Measurements from ENCODE around the gene FILIP1L.
"Not testable (repeated sequence)": the region's sequence is repeated elsewhere in the genome, so short reads cannot be mapped to it uniquely, and the experiment has no call there.

Gene FILIP1L

GRCh38 chr3:100099621-100100020 is 14.7 kb downstream of the FILIP1L start:
- no peak for DNase-seq (ENCODE audit: low read depth in 2 of 2)

DNA sequence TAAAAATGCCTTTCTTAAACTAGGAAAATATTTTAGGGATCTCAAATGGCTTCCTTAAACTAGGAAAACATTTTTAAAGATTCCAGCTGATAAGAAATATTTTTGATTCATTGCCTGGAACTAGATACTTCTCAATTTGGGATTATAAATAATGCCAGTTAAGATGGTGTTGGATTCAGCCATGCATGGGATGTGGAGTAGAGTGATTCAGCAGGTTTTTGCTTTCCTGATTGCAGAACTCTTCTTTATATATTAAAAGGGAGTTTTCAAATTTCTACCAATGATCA is 15.6 kb downstream of the FILIP1L start:
- DNase-seq (ENCODE audit: low read depth in 2 of 2), result no peak

DNA sequence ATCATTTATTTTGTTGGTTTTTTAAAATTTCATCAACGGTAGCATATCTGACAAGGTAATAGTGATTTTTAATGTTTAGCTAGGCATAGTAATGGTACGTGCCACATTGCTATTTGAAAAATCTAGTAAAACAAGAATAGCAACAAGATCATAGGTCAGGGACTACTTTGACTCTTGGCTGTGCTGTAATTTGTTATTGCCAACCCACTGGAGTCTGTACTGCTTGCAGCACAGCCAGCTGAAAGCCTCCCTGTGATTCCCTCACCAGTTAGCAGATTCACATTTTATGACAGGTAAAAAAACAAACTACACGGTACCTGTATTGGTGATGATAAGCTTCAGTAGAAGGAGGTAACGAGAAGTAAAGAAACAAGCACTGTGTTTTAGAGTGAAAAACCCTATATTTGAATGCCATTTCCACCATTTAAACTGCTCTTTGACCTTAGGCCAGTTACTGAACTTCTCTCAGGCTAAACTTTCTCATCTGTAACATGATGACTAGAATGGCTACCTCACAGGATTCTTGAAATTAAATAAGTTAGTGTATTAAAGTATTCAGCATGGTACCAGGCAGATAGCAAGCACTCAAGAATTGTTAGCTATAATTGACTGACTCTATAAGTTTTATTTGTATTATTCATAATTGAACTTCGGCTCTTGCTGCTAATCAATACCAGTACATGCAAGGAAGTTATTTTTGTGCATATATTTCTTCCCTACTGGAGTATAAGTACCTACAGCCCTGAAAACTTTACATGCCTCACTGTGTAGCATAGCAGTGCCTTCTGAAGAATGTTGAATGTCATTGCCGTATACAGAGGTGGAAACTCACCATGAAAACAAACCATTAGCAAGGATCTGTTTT is 16.1 kb downstream of the FILIP1L start:
- DNase-seq (ENCODE audit: low read depth in 2 of 2), result no peak

DNA sequence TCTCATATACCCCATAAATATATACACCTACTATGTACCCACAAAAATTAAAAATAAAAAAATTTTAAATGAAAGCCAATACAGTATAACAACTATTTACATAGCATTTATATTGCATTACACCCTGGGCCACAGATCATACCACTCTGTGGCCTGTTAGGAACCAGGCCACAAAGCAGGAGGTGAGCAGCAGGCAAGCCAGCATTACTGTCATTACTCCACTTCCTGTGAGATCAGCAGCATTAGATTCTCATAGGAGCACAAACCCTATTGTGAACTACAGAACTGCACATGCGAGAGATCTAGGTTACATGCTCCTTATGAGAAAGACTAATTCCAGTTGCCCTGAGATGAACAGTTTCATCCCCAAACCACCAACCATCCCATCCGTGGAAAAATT is 17.4 kb downstream of the FILIP1L start:
- DNase-seq (ENCODE audit: low read depth in 2 of 2), result no peak

DNA sequence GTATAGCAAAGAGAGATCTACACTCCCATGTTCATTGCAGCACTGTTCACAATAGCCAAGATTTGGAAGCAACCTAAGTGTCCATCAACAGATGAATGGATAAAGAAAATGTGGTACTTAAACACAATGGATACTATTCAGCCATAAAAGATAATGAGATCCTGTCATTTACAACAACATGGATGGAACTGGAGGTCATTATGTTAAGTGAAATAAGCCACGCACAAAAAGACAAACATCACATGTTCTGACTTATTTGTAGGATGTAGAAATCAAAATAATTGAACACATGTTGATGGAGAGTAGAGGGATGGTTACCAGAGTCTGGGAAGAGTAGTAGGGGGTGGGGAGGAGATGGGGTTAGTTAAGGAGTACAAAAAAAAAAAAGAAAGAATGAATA is 18.0 kb downstream of the FILIP1L start:
- not testable (repeated sequence) for DNase-seq (ENCODE audit: low read depth in 2 of 2)

DNA sequence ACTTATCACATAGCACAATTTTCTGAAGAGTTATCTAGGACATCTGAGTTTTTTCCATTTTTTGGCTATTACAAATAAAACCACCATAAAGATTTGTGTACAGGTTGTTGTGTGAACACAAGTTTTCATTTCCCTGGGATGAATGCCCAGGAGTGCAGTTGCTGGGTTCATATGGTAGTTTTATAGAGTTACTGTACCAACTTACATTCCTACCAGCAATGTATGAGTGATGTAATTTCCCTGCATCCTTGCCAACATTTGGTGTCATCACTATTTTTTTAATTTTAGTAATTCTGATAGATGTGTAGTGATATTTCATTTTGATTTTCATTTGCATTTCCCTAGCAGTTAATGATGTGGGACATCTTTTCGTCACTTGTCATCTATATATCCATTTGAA is 20.5 kb downstream of the FILIP1L start:
- DNase-seq (ENCODE audit: low read depth in 2 of 2), result no peak

GRCh38 chr3:100090669-100091005 is 23.7 kb downstream of the FILIP1L start:
- DNase-seq (ENCODE audit: low read depth in 2 of 2), result no peak

DNA sequence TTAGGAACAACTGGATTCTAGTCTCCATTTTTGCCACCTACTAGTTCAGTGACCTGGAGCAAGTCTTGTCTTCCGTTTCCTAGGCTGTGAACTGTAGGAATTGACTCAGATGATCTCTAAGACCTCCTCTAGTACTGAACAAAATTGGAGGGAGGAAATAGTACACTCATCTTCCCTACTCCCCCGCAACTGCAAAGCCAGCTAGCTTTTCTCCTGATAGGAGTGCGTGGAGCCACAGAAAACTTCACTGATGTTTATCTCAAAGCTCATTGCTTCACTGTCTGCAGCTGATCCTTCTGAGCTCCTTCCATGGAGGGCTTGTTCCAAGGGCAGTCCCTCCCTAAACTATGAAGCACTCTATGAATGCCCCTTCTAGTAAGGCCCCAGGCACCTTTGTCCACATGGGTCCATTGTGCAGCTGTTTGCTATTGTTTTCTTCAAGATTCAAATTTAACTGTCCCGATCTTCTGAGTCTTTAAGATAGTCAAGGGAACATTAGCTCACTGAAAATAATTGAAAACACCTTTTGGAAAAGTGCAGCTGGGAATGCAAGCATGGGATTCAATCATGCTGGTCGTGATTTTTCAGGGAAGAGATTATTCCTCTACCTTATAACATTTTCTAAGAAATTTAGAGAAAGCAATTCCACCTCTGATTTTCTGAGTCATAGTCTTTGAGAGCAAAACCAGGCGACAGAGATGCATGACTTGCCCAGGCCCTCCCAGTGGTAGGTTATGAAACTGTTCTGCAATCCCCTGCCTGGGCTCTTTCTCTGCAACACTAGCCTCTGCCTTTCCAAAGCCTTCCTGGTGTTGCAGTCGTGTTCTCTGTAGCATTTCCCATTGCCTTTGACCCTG is 24.3 kb downstream of the FILIP1L start:
- DNase-seq (ENCODE audit: low read depth in 2 of 2), result no peak

- no peak for DNase-seq (ENCODE audit: low read depth in 2 of 2)
Observed at GRCh38 chr3:100088735-100089368, 25.4 kb downstream of the FILIP1L start.

GRCh38 chr3:100087198-100087597 is 27.1 kb downstream of the FILIP1L start:
- no peak for DNase-seq (ENCODE audit: low read depth in 2 of 2)

- no peak for DNase-seq (ENCODE audit: low read depth in 2 of 2)
Observed at GRCh38 chr3:100086401-100086800, 27.9 kb downstream of the FILIP1L start.

GRCh38 chr3:100084100-100084806 is 30.0 kb downstream of the FILIP1L start:
- no peak for DNase-seq (ENCODE audit: low read depth in 2 of 2)

GRCh38 chr3:100083209-100083608 is 31.1 kb downstream of the FILIP1L start:
- no peak for DNase-seq (ENCODE audit: low read depth in 2 of 2)

DNA sequence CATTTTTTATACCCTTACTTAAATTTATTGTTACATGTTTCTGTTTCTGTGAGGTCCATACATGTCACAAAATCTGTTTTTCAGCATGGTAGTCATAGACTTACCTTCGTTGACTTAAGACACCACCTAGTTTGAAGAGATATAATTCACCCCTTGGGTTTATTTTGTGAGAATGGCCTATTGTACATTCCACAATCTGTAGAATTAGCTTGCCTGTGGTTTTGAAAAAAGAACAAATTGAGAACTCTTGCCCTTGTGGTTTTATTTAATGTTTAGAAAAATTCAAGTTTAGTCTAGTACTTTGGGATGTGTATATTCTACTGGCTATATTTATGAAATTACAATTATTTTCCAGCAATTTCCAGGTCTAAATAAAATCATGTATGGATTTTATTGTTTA is 31.6 kb downstream of the FILIP1L start:
- no peak for DNase-seq (ENCODE audit: low read depth in 2 of 2)

- no peak for DNase-seq (ENCODE audit: low read depth in 2 of 2)
Observed at GRCh38 chr3:100081986-100082692, 32.2 kb downstream of the FILIP1L start.

DNA sequence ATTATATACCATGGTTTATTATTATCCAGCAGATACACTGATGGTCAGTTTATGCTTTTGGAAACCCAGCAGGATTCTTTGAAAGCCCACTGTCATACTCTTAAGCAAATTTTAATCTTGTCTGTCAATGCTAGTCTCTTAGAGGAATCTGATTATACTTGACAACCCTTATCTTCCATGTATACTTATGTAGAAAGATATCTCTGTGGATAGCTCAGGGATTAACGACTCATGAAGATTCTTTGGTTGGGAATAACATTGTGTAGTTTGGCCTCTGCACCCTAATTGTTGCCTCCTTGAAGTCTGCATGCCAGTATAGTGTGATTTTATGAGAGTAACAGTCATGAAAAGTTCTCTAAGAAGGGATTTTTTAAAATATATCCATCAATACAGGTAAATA is 33.0 kb downstream of the FILIP1L start:
- DNase-seq (ENCODE audit: low read depth in 2 of 2), result no peak

DNA sequence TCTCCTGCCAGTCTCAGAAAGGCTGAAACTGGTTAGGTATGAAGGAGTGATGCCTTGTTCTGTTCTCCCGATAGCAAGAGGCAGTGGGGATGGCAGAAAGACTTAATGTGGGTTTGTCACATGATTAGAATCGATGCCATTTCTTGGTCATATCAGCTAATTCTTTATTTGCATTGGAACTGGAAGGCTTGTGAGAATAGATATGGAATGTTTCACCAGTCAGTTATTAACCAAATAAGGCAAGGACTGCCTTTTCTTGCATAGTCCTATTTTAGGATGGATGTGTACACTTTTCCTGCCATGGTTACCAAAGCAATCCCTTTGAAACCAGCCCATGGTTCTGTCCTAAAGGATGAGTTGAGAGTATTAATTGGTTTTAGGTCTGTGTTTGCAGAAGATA is 33.7 kb downstream of the FILIP1L start:
- no peak for DNase-seq (ENCODE audit: low read depth in 2 of 2)

- DNase-seq (ENCODE audit: low read depth in 2 of 2), result no peak
Observed at GRCh38 chr3:100079328-100079727, 35.0 kb downstream of the FILIP1L start.

DNA sequence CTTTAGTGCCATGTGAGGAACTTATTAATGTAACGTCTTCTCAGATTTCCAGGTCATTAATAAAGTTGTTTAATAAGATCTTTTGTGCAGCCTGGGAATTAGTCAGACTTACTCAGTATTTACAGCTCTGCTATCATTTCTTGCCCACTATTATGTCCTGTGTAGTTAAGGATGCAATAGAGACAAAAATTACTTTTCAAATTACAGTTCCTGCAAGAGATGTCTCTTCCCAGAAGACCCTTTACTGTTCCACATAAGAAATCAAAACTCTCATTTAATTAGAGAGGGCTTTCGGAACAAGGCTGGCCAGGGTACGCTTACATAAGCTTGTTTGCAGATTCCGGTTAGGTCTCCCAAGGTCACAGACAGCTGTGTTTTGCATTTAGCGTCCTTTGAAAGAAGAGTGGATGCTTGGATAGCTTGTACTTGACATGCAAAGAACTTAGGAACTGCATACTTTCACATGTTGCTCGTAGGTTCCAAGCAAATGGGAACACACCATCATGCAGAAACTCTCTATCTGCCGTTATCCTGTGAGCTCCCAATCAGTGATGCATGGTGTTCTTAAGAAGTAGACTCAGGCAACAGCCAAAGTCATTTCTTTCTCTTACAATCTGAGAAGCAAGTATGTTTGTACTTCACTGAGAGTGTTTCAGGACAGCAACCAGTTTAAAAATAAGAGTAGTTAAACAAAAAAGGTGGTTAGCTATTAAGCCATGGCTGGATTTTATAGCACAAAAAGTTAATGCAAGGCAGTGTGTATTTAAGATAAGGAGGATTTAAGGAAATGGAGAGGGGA is 37.4 kb downstream of the FILIP1L start:
- no peak for DNase-seq (ENCODE audit: low read depth in 2 of 2)

DNA sequence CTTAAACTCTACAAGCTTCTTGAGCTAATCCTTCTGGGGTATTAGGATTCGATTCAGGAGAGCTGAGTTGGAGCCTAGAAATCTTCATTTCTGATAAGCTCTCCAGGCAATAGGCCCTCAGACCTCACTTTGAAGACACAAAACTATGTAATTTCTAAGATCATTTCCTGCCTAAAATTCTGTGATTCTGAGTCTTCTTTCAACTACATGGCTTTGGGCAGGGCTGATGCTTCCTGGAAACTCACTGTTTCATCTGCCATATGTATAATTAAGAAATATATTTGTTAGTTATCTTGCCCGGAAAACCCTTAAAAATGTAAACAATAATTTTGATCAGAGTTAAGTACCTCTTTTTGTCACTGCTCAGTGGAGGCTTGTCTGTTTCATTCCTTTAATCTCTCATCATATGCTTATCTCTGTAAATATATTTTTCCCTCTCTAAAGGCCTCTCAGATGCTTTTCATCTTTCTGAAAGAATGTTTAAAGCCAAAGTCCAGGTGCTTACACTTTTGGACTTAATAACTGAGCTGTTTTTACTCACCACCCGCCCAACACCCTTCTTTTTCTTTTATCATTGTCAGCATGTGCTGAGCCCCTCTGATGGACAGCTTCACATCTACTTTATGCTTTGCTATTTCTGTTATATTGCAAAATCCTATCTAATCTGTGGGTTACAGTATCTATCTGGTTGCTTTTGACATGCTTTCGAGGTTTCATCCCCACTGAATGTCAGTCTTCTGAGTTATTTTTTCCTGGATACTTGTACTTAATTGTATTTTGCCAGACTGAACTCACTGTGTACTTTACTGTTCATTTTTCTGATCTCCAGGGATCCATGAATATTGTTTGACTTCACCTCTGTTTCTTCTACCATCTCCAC is 38.2 kb downstream of the FILIP1L start:
- no peak for DNase-seq (ENCODE audit: low read depth in 2 of 2)
